ENCODE data around the gene LRRN4CL.

Gene LRRN4CL

DNA sequence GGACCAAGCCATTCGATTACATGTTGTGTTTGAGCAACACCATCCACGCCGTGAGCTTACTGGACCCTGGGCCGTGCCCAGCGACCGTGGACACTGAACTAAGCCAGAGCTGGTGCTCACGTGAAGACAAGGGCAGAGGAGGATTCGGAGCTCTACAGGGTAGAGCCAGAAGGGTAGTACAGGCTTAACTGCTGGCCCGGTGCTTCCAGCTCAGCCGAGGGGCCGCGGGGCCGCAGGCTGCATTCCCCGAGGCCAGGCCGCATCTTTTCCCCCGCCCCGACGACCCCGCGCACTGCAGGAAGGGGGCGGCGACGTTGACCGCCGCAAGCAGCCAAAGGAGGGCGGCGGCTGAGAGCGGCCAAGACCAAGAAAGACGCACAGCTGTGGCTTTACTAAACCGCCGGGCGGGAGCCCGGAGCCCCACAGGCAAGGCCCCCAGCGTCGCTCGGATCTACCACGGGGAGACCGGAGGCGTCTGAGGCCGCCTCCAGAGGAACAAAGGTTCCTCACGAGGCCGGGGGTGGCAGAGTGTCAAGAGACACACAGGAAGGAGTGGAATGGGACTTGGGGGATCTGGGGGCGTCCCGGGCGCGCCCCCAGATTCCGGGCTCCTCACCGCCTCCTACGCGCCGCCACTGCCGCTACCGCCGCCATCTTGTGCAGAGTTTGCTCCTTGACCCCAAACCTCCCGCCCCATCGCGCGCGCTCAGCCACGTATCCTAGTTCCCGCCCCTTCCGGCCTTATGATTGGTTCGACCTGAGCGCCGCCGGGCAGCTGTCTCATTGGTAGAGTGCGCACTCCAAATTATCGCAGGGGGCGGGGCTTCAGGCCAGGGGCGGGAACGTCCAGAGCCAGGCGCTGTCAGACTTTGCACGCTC, 43.1 kb downstream of the LRRN4CL start, which contains the start of gene GANAB:
GANAB (minus strand) TSS at position 668 of the 879 bp plus-strand sequence; CDS start at position 654, 14 bp downstream.
- peak; percentile 98 for DNase-seq

GRCh38 chr11:62645671-62645945, 43.7 kb downstream of the LRRN4CL start:
- no peak for DNase-seq

DNA sequence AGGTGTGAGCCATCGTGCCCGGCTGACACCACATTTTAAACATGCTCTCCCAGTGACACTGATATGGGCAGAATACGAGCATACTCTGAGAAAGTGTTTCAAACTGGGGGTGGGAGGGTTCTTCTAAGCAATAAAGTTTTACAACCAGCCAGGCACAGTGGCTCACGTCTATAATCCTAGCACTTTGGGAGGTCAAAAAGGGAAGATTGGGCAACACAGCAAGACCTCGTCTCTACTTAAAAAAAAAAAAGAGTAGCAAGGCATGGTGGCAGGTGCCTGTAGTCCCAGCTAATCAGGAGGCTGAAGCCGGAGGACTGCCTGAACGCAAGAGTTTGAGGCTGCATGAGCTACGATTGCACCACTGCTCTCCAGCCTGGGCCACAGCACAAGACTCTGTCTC, 45.1 kb downstream of the LRRN4CL start:
- DNase-seq: no peak
